Activated naive CD8-positive, alpha-beta T cell treated with anti-CD3 and anti-CD28 coated beads, Interleukin-2, amount 50 U/mL, for 24 hours (primary cell): ENCODE results near the gene TRIM40.

Experiments used
- ATAC-seq: fragments of 150-1000 bp; cut with Tn5 transposase; one replicate; pipeline ENCODE4 v1.10.0; 2021
- DNase-seq: peaks from one replicate; pipeline ENCODE4 v3.0.0; 2021
- H3K27ac Mint-ChIP-seq: one replicate; pipeline ENCODE4 v1.8.0; 2021; ENCODE audit warnings: mild to moderate bottlenecking, mixed read lengths
- H3K27me3 Mint-ChIP-seq: one replicate; pipeline ENCODE4 v1.8.0; 2021; ENCODE audit warnings: mixed read lengths
- H3K36me3 Mint-ChIP-seq: one replicate; pipeline ENCODE4 v1.8.0; 2021; ENCODE audit warnings: low read depth, mixed read lengths
- H3K4me1 Mint-ChIP-seq: one replicate; pipeline ENCODE4 v1.8.0; 2021; ENCODE audit warnings: mixed read lengths
- H3K4me3 Mint-ChIP-seq: one replicate; pipeline ENCODE4 v1.8.0; 2021; ENCODE audit warnings: mild to moderate bottlenecking, moderate library complexity, mixed read lengths
- H3K9me3 Mint-ChIP-seq: one replicate; pipeline ENCODE4 v1.8.0; 2021; ENCODE audit warnings: mixed read lengths

TRIM40 gene

DNA sequence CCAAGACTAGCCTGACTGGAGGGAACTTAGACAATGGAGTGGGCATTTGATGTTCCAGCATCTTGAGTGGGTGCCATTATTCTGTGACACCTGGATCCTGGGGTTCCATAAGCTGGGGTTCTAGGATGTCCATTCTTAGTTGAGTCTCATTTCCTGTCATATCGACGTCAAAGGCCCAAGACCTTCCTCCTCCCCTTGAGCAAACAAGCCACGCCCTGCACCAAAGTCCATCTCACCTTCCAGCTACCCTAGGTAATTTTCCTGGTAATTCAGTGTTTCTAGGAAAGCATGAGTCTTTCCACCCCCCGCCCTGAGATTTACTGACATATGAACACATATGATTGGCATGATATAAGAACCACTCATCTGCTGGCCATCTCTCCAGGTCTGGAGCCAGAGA lies at the start of gene TRIM40:
TSS of gene TRIM40 (plus strand) at position 384 of the 400 bp plus-strand sequence. CDS start 897 bp downstream, outside the sequence.
- Mint-ChIP-seq H3K4me1 (peaks cover 6% of the 10 kb centered on the region), H3K27ac (no peak within 1 kb of the TSS), H3K36me3 (no peaks in the 10 kb centered on the region), H3K4me3 (no peak within 1 kb of the TSS), H3K27me3 (peaks cover 47% of the 10 kb centered on the region), H3K9me3 (no peaks in the 10 kb centered on the region)
- DNase-seq: no peak
- no peak for ATAC-seq

- H3K27ac Mint-ChIP-seq: no peak overlapping the region
- no peaks in the 10 kb centered on the region for H3K4me1 Mint-ChIP-seq
- no peak for DNase-seq
- no peaks in the 10 kb centered on the region for H3K9me3 Mint-ChIP-seq
- no peak overlapping the region for H3K4me3 Mint-ChIP-seq
- ATAC-seq: no peak
- H3K36me3 Mint-ChIP-seq: no peaks in the 10 kb centered on the region
- H3K27me3 Mint-ChIP-seq: peaks cover 50% of the 10 kb centered on the region
Measured at GRCh38 chr6:30087876-30088275, 48.1 kb upstream of the TRIM40 start.

- H3K9me3 Mint-ChIP-seq: no peaks in the 10 kb centered on the region
- no peak for ATAC-seq
- H3K4me1 Mint-ChIP-seq: no peaks in the 10 kb centered on the region
- H3K36me3 Mint-ChIP-seq: no peaks in the 10 kb centered on the region
- H3K27me3 Mint-ChIP-seq: peaks cover 49% of the 10 kb centered on the region
- no peak overlapping the region for H3K4me3 Mint-ChIP-seq
- no peak overlapping the region for H3K27ac Mint-ChIP-seq
- DNase-seq: no peak
Measured at GRCh38 chr6:30091577-30092381, 44.2 kb upstream of the TRIM40 start.

- Mint-ChIP-seq H3K27ac (no peak overlapping the region), H3K4me3 (no peak overlapping the region), H3K27me3 (peaks cover 49% of the 10 kb centered on the region), H3K36me3 (no peaks in the 10 kb centered on the region), H3K4me1 (peaks cover 6% of the 10 kb centered on the region), H3K9me3 (no peaks in the 10 kb centered on the region)
- ATAC-seq: no peak
- no peak for DNase-seq
Measured at GRCh38 chr6:30092852-30093543, 42.9 kb upstream of the TRIM40 start.

GRCh38 chr6:30093951-30094661 lies 41.8 kb upstream of the TRIM40 start:
- H3K4me1 Mint-ChIP-seq: peaks cover 12% of the 10 kb centered on the region
- H3K27me3 Mint-ChIP-seq: peaks cover 53% of the 10 kb centered on the region
- no peak overlapping the region for H3K27ac Mint-ChIP-seq
- no peaks in the 10 kb centered on the region for H3K36me3 Mint-ChIP-seq
- H3K9me3 Mint-ChIP-seq: no peaks in the 10 kb centered on the region
- DNase-seq (no peak), ATAC-seq (no peak)
- no peak overlapping the region for H3K4me3 Mint-ChIP-seq

GRCh38 chr6:30096829-30097228 lies 39.1 kb upstream of the TRIM40 start:
- Mint-ChIP-seq H3K27me3 (peaks cover 55% of the 10 kb centered on the region), H3K27ac (no peak overlapping the region), H3K9me3 (no peaks in the 10 kb centered on the region), H3K36me3 (no peaks in the 10 kb centered on the region), H3K4me3 (no peak overlapping the region), H3K4me1 (peaks cover 30% of the 10 kb centered on the region)
- DNase-seq (no peak), ATAC-seq (no peak)

DNA sequence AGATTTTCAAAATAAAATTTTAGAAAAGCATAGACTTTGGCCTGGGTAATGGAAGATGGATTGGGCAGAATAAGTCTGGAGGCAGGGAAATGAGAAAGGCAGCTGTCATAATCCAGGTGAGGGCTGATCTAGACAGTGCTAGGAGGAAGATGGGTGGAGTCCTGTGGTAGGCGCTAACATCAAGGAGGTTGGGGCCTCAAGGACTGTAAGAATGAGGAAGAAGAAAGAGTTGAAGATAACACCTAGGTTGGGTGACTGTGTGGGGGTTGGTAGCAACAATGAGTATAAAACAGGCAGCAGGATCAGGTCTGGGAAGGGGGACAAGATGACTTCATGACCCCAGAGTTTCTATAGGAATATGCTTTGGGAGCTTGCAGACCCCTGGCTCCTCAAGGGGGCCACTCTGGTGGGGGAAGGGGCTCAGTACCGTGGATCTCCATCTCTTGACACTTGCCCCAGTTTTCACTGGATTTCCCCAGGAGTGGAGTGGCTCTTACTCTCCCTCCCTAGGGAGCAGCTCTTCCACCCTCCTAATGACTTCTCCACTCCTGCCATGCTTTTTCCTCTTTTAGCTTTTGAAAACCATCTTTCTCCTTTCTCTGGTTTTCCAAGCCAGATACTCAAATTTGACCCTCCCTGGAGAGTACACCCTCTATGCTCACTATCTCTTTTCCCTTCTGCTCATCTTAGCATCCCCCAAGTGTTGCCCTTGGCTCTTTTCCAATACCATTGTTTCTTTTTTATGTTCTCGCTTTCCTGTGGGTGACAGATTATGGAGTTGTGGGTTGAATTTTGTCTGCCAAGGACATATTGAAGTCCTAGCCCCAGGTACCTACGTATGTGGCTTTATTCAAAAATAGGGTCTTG lies 37.8 kb upstream of the TRIM40 start:
- Mint-ChIP-seq H3K36me3 (no peaks in the 10 kb centered on the region), H3K27ac (no peak overlapping the region), H3K9me3 (no peaks in the 10 kb centered on the region), H3K27me3 (peaks cover 50% of the 10 kb centered on the region), H3K4me1 (peaks cover 38% of the 10 kb centered on the region), H3K4me3 (no peak overlapping the region)
- DNase-seq: no peak
- ATAC-seq: no peak

DNA sequence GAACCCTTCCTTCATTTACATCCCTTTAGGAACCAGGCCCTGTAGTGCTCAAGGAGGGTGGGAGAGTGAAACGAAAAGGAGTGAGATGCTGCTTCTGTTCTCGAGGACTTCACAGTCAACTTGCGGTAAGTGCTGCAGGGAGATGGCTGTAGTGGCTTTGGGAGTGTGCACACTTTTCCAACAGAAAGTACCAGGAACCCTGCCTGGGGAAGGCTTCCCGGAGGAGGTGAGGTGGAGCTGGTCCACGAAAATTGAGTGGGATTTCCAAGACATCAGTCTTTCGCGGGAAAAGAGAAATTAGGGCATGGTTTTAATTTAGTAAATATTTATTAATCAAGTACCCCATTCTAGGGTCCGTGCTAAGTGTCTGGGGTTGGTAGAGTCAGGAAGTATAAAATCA lies 35.8 kb upstream of the TRIM40 start:
- no peaks in the 10 kb centered on the region for H3K36me3 Mint-ChIP-seq

DNA sequence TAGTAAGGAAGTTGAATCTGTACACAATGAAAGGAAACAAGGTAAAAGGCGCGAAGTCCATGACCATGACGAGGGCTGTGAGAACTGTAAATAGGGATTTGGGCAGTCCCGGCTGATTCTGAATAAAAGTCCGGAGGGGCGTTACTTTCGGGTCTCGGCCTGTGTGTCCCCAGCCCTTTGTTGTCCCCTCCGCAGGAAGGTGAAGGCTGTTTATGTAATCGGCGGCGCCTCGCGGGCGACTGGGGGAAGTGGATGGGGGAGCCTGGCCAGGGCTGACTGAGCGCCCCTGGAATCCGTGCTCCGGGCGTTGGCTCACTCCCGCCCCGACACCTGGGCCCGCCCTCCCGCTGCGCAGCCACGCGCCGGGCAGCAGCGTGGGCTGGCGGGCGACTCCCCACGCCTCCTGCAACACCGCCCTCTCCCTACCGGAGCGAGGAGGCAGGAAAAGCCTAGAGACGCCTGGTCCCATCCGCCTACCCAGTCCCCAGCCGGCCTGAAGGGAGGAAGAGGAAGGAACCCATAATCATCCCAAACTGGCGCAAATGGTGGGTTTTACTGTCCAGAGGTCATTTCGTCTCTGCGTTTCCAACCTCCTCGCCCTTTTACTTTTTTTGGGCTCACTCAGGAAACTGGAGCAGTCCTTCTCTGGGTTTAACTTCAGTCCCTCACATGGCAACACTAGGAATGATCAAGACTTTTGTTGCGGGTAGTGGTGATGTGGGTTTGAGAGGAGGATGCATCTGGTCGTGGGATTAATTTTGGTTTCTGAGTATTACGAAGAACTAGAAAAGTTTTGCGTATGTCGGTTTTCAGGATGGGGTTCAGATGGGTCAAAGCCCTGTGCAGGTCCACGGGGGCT lies 35.1 kb upstream of the TRIM40 start:
- Mint-ChIP-seq H3K4me3 (peak overlapping the region; percentile 78), H3K4me1 (peaks cover 44% of the 10 kb centered on the region), H3K27me3 (peaks cover 49% of the 10 kb centered on the region), H3K9me3 (no peaks in the 10 kb centered on the region), H3K36me3 (no peaks in the 10 kb centered on the region), H3K27ac (no peak overlapping the region)
- DNase-seq: peak; percentile 17
- ATAC-seq: no peak

More for the DNA sequence above, 35.8 kb upstream of the TRIM40 start:
- Mint-ChIP-seq H3K4me1 (peaks cover 44% of the 10 kb centered on the region), H3K27ac (no peak overlapping the region), H3K27me3 (peaks cover 49% of the 10 kb centered on the region), H3K9me3 (no peaks in the 10 kb centered on the region), H3K4me3 (peak overlapping the region; percentile 56)
- no peak for DNase-seq
- ATAC-seq: no peak

DNA sequence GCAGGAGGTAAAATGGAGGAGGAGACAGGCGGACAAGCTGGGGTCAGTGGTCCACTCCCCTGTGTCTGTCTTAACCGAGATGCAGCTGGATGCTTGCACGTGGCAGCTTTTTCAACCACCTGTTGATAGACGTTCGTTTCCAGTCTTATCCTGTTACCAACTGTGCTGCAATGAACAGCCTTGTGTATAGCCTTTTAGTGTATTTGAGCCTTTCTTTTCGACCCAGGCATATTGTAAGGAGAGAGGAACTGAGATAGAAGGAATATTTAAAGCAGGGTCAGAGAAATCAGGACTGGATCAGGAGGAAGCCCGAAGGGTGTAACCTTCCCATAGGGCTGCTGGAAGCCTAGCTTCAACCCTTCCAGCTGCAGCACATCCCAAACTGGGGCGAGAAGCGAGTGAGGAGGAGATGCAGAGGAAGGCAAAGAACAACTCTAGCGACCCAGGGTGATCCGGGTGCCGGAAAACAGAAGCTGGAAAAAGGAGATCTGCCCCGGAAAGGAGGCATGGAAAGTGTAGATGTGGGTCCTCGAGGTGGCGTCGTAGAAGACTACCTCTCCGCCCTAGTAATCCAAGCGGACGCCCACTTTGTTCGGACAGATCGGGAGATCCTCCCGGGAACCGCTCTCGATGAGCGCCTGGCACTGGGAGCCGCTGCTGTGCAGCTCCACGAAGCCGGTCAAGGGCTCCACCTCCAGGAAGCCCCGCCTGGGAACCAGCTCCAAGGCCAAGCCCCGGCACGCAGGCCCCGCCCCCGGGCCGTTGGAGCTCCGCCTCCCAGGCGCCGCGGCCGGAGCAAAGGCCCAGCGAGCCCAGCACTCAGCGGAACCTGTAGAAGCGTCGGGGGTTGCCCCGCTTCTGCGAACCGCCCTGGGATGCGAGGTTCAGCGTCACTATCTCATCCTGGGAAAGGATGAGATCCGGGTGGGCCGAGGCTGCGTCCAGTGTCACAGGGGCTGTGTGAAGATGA lies 34.2 kb upstream of the TRIM40 start:
- H3K4me1 Mint-ChIP-seq: peaks cover 44% of the 10 kb centered on the region
- H3K27me3 Mint-ChIP-seq: peaks cover 51% of the 10 kb centered on the region
- H3K9me3 Mint-ChIP-seq: no peaks in the 10 kb centered on the region
- H3K27ac Mint-ChIP-seq: no peak overlapping the region
- DNase-seq (peak; percentile 85), ATAC-seq (peak; percentile 75)
- peak overlapping the region; percentile 78 for H3K4me3 Mint-ChIP-seq
- H3K36me3 Mint-ChIP-seq: no peaks in the 10 kb centered on the region

DNA sequence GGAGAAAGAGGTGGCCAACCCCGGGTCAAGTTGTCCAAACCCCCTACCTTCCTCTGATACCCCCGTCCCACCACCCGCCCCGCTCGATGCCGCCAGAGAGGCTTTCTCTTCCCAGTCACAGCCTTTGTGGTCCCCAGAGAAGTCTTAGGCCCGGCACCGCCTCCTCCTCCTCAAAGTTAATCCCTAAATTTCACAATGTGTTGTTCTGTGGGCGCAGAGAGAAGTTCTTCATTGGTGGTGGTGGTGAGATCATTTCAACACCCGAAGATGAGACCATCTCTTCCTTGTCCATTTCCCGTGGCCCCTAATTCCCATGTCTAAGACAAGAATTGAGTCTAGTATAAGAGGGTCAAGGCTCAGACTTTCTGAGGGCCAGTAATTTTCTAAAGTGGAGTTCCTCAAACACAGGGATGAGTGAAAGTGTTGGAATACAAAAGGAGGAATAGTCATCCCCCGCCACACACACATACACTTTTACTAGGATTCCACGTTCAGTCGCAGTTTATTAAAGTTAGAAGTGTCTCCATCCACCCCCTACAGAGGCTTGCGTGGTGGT lies 33.4 kb upstream of the TRIM40 start:
- peak; percentile 8 for DNase-seq
- peaks cover 51% of the 10 kb centered on the region for H3K27me3 Mint-ChIP-seq
- H3K36me3 Mint-ChIP-seq: no peaks in the 10 kb centered on the region
- H3K27ac Mint-ChIP-seq: no peak overlapping the region
- ATAC-seq: no peak
- H3K4me3 Mint-ChIP-seq: peak overlapping the region; percentile 78
- peaks cover 43% of the 10 kb centered on the region for H3K4me1 Mint-ChIP-seq
- H3K9me3 Mint-ChIP-seq: no peaks in the 10 kb centered on the region
